ENCODE results near the gene HES4.

GRCh38 chr1:1043921-1044320 is 44.0 kb upstream of the HES4 start:
- TF ChIP-seq, protein P1, sequence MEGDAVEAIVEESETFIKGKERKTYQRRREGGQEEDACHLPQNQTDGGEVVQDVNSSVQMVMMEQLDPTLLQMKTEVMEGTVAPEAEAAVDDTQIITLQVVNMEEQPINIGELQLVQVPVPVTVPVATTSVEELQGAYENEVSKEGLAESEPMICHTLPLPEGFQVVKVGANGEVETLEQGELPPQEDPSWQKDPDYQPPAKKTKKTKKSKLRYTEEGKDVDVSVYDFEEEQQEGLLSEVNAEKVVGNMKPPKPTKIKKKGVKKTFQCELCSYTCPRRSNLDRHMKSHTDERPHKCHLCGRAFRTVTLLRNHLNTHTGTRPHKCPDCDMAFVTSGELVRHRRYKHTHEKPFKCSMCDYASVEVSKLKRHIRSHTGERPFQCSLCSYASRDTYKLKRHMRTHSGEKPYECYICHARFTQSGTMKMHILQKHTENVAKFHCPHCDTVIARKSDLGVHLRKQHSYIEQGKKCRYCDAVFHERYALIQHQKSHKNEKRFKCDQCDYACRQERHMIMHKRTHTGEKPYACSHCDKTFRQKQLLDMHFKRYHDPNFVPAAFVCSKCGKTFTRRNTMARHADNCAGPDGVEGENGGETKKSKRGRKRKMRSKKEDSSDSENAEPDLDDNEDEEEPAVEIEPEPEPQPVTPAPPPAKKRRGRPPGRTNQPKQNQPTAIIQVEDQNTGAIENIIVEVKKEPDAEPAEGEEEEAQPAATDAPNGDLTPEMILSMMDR (IDR thresholded peaks at IDR 0.05; ENCODE audit: low read length) = no peak
- TF ChIP-seq EZH2phosphoT487 (IDR thresholded peaks at IDR 0.05; ENCODE audit: low read length) (no peak), EZH2 (optimal IDR thresholded peaks at IDR 0.05; ENCODE audit: low read depth, low read length) (no peak)

Data from MM.1S (cell line).